KOPT-K1 (cell line): Measurements from ENCODE around the gene CREB3L1.
A peak's percentile ranks its signal among the peaks of the same experiment; 100 is the strongest.

ENCODE experiments used
- H3K27ac ChIP-seq: fragments of 200-600 bp; sonication (generic); 2 replicates; pipeline ENCODE4 v1.5.1; 2016; ENCODE audit warnings: antibody characterized with exemption, mild to moderate bottlenecking, low read depth, low read length; ENCODE audit not compliant: poor library complexity, severe bottlenecking
- H3K36me3 ChIP-seq: fragments of 200-600 bp; sonication (generic); 2 replicates; pipeline ENCODE4 v1.5.1; 2017; ENCODE audit warnings: antibody characterized with exemption, mild to moderate bottlenecking, low read length, moderate library complexity; ENCODE audit not compliant: insufficient read depth
- H3K9me3 ChIP-seq: fragments of 200-600 bp; sonication (generic); 2 replicates; pipeline ENCODE4 v1.5.1; 2017; ENCODE audit warnings: antibody characterized with exemption, low read length, mild to moderate bottlenecking; ENCODE audit not compliant: insufficient read depth, poor library complexity, severe bottlenecking

The CREB3L1 gene

DNA sequence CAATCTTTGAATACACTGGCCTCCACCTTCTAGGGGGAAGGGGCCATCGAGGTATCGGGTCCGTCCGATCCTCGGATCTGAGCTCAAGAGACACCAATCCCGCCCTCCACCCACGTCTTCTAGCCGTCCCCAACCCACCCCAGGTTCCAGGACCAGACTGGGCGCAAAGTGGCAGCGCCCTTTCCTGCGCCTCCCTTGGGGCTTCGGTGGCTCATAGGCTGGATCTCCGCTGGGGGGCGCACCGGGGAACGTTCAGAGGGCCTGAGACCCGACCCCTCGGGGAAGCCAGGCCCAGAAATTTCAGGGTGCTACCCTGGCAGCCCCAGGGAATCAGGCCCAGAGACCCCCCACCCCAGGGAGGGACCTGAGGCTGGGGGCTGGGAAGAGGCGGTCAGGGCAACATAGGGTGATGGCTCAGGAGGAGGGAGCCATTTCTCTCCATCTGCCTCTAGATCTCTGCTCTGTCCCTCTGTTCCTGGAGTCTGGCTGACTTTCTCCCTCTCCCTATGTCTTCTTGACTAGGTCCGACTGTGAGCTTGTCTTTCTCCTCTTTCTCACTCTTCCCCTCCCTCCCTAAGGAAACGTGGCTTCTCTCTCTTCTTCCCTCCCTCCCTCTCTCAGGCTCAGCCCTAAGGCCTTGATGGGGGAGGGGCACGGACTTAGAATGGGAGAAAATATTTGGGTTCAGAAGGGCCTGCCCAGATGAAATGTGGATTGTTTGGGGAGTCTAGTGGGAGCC is 1.1 kb downstream of the CREB3L1 start:
- Histone ChIP-seq H3K36me3 (no peaks in the 10 kb centered on the region), H3K27ac (no peak overlapping the region), H3K9me3 (no peaks in the 10 kb centered on the region)

DNA sequence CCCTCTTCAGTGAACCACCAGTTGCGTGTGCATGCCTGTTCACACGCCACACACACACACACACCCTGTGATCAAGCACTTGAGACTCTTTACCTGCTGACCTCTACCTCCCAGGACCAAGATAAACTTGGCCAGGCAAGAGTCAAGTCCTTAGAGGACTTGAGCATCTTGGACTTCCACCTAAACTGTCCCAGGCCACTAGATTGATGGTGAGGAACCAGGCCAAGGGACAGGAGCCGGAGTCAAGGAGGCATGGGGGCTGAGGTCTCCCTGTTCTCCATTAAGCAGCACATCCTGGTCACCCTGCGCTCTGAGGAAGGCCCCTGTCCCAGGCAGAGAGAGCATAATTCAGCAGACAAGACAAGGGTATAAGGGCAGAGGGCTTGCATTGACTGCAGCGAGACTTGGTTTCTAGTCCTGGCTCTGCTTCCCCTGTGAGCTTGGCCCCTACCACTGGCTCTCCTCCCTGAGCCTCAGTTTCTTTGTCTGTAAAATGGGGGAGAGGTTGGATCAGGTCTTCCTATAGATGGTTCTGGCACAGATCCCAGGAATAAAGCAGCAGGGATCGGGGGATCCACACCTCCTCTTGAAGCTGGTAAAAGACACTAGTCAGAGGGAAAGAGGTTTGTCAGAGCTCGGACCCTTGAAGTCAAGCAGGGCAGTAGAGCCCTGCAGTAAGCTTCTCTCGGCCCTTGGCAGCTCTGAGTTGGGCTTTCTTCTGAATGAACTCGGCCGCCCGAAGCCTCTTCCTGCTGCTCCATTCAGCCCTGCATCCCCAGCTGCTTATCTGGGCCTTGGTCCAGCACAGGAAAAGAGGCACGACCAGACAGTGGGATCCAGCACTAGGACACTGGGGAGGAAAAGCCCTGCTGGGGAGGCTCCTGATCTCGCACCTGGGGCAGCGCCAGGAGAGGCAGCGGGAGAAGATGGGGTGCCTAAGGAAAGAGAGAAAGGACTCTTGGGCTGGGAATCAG is 2.0 kb downstream of the CREB3L1 start:
- Histone ChIP-seq H3K27ac (no peak overlapping the region), H3K36me3 (no peaks in the 10 kb centered on the region), H3K9me3 (no peaks in the 10 kb centered on the region)

DNA sequence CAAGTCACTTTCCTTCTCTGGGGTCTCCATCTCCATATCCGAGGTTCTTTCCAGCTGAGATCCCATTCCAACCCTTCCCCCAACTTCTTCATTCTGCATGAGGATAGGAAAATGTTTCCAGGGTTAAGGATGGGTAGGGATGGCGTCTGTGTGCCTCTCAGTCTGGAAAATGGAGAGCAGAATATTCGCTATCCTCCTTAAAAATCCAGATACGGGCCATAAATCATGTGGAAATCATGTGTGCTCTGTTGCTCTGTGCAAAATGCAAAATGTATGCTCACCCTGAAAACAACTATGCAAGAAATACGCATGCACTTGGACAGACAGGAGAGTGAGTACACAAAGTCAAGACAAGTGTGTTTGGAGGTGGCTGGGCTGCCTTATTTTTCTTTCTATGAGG is 3.2 kb downstream of the CREB3L1 start:
- H3K27ac ChIP-seq: peak overlapping the region; percentile 52
- H3K36me3 ChIP-seq: no peaks in the 10 kb centered on the region
- no peaks in the 10 kb centered on the region for H3K9me3 ChIP-seq

DNA sequence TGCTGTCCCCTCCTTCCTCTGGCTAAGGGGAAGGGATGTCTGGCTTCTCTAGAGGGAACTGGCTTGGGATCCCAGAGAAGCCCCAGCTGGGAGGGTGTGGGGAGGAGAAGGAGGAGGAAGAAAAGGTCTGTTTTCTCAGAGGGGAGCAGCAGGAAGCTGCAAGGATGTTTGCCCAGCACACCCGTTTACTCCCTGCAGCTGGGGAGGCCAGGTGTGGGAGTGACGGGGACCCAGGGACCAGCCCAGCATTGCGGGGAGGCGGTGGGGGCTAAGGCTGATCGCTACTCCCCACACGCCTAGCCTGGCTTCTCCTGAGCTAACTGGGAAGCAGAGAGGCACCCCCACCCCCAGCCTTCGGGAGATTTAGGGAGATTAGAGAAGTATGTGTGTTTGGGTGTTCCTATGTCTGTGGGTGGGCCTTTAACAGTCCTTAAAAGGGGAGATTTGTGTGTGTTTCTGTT is 3.9 kb downstream of the CREB3L1 start:
- Histone ChIP-seq H3K27ac (peak overlapping the region; percentile 52), H3K36me3 (no peaks in the 10 kb centered on the region), H3K9me3 (no peaks in the 10 kb centered on the region)

DNA sequence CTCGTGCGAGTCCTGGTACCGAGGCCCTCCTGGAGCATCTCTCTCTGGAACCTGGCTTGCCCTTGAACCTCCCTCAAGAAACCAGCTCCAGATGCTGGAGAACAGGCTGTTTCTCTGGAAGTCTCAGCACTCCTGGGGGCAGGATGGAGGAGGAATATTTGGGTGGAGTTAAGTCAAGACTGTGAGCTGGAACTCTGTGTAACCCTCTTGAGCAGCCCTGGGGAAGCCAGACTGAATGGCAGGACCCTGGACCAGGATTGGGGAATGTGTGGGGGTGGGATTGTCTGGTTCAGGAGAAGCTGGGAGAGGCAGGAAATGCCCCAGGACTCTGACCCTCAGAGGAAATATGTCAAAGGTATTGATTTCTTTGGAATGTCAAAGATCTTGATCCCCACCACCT is 7.7 kb downstream of the CREB3L1 start:
- Histone ChIP-seq H3K9me3 (no peaks in the 10 kb centered on the region), H3K36me3 (no peaks in the 10 kb centered on the region), H3K27ac (no peak overlapping the region)

DNA sequence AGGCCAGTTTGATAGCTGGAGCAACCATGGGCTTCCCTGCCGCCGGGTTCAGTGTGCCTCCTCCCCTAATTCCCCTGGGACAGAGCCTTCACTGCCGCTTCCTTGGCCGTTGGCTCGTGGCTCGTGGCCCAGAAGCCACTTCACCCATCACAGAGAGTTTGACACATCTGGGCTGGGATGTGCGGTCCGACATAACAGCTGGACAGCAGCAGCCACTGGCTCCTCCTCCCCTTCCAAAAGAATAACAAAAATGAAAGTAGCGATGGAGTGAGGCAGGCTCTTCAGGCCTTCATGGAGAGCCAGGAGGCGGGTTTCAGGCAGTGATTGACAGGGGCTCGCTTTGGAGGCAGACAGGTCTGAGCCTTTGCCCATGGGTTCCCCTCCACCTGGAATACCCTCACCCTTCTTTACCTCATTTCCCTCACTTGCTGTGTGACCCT is 8.2 kb downstream of the CREB3L1 start:
- Histone ChIP-seq H3K27ac (no peak overlapping the region), H3K36me3 (no peaks in the 10 kb centered on the region), H3K9me3 (no peaks in the 10 kb centered on the region)

DNA sequence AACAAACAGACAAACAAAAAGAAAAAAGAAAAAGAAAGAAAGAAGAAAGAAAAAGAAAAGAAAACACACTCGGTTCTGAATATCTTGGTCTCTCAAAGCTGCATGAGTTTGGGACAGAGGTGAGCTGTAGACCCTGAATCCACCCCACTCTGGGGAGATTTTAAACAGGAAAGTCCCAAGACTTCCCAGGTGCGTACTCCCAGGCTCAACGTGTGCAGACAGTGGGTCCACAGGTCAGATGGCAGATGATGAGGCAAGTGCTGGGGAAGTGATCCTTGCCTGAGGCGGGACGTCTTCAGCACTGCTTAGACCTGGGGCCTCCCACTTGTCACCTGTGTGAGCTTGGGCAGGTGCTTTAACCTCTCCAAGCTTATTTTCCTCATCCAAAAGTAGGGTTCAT is 9.3 kb downstream of the CREB3L1 start:
- Histone ChIP-seq H3K36me3 (no peaks in the 10 kb centered on the region), H3K27ac (no peak overlapping the region), H3K9me3 (no peaks in the 10 kb centered on the region)

DNA sequence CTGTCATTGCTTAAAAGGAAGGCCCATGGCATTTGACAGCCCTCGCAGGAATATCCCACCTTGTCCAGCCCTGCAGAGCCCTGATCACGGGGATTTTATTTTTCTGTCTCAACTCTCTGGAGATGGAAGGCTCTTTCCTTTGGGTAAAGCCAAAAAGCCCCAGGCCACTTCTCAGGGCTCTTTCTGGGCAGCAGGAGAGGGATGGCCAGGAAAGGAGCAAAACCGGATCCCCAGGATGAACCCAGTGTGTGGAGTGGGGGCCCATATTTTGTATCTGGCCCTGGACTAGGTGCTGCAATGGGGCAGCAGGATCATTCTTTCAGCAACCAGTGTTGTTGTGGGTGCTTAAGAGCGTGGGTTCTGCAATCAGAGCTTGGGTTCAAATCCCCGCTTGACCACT is 11.0 kb downstream of the CREB3L1 start:
- Histone ChIP-seq H3K9me3 (no peaks in the 10 kb centered on the region), H3K27ac (no peak overlapping the region), H3K36me3 (no peaks in the 10 kb centered on the region)

DNA sequence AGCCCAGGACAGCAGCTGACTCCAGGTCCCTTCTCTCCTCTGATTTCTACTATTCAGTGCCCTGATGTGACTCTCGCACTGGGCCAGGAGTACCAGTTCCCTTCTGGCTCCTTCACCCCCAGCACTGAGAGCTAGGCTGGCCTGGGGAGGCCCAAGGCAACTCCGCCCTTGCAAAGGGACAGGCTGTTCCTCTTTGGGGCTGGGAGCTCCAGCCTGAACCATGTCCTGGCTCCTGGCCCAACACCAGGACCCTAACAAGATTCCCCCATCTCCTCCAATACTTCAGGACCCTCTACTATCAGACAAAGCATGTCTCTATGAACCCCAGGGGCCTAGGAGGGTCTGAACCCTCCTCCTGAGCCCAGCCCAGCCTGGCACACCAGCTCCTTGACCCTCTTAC is 12.5 kb downstream of the CREB3L1 start:
- H3K27ac ChIP-seq: no peak overlapping the region
- no peaks in the 10 kb centered on the region for H3K9me3 ChIP-seq
- H3K36me3 ChIP-seq: no peaks in the 10 kb centered on the region

DNA sequence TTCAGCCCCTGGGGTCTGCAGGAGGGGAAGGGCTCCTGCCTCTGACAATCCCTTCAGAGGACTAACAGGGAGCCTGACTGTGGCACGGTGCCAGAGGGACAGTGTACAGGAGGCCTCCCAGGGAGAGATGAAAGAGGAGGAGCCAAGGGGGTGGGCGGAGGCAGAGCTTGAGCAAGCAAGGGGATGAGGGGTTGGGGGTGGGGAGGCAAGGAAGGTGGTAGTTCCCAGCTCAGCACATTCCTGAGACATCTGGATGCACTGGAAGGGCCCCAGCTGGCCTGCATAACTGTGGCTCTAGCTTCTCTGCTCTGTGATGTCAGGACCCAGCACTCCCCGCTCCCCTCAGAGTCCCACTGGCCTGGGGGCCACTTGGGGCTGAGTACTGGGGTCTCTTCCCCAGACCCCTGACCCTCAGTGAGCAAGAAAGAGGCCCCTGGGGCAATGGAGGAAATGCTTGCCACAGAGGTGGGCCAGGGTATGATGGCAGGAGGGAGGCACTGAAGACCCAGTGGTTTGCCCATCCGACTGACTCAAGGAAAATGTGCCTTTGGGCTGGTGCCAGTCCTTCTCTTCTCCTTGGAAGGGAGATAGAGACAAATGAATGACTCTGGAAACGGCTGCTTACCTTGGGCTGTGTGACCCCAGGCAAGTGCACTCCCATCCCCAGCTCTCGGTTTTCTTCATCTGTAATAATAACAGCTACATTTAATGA is 13.3 kb downstream of the CREB3L1 start:
- Histone ChIP-seq H3K9me3 (no peaks in the 10 kb centered on the region), H3K36me3 (no peaks in the 10 kb centered on the region), H3K27ac (no peak overlapping the region)

DNA sequence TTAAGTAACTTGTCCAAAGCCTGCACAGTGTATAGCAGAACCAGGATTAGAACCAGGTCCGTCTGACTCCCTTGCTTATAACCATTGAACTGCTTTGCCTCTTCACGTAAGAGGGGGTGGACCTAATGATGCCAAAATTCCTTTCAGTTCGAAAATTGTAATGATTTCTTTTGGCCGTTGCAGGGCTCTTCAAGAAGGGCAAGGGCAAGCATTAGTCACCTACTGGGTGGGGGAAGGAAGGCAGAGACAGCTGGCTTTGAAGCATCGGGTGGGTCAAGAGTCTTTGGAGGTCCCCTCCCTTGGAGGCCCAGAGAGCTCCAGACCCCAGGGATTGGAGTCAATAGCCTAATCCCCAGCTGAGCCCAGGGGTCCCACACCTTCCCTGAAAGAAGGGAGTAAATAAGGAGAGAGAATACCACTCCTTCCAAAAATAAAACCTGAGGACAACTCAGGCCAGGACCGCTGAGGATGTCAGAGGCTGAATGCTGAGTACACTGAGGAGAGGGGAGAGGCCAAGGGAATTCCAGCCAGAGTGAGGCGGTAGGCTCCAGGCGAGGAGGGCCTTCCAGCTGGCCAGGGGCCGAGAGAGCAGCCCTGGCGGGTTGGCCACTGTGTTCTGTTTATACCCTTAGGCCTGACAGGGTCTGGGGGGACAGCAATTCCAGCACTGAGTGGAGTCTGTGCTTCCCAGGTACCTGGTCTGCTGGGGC is 14.1 kb downstream of the CREB3L1 start:
- no peaks in the 10 kb centered on the region for H3K36me3 ChIP-seq

DNA sequence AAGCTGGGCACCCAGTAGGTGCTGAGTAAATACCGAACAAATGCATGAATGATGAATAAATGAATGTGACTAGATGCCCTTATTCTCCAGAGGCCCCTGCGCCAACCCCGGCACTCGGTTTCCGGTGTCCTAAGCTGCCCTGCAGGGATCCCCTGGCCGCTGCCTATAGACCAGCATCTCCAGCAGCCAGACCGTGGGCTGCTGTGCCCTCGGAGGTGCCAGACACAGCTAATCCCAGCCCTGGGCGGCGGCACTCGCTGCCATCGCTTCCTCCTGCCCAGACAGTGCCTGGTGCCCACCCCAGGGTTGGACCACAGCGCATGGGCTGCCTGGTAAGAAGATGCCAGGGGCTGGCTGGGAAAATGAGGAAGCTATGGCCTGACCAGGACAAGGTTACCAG is 15.6 kb downstream of the CREB3L1 start:
- H3K9me3 ChIP-seq: no peaks in the 10 kb centered on the region
- H3K27ac ChIP-seq: no peak overlapping the region

More for the DNA sequence above, 14.1 kb downstream of the CREB3L1 start:
- Histone ChIP-seq H3K9me3 (no peaks in the 10 kb centered on the region), H3K27ac (no peak overlapping the region)

DNA sequence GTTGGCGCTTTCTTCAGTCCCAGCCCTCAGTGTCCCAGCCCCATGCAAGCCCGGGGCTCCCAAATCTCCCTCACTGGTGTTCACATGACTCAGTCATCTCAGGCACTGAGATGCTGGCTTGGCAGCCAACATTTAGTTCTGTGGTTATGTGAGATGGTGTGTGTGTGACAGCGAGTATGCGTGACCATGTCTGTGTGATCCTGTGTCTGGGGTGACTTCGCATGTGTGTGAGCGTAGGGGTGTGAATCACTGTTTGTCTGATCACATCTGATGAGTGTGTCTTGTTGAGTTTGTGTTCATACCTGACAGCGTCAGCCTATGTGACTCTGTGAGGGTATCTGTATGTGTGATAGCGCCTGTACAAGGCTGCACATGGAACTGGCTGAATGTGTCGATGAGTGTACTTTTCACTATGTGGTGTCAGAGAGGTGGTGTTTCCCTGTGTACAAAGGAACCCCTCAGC is 16.2 kb downstream of the CREB3L1 start:
- H3K9me3 ChIP-seq: no peaks in the 10 kb centered on the region
- no peaks in the 10 kb centered on the region for H3K36me3 ChIP-seq
- H3K27ac ChIP-seq: no peak overlapping the region

More for the DNA sequence above, 15.6 kb downstream of the CREB3L1 start:
- no peaks in the 10 kb centered on the region for H3K36me3 ChIP-seq
